WI38 (cell line): ENCODE results near the gene PTMS.

ENCODE experiments used
- H3K4me3 ChIP-seq: 2 replicates; pipeline ENCODE4 v1.5.1; 2011; ENCODE audit warnings: low read depth, mild to moderate bottlenecking, control low read depth, low read length
- CTCF ChIP-seq: IDR thresholded peaks from 2 replicates; pipeline ENCODE4 v1.5.1; 2012; ENCODE audit warnings: low read depth, mild to moderate bottlenecking, control low read depth, low read length

PTMS gene

GRCh38 chr12:6810758-6811157 lies 44.6 kb downstream of the PTMS start:
- TF ChIP-seq CTCF, result no peak
- H3K4me3 ChIP-seq, result no peak overlapping the region

GRCh38 chr12:6813363-6813762 lies 47.2 kb downstream of the PTMS start:
- no peak for TF ChIP-seq CTCF
- H3K4me3 ChIP-seq, result no peak overlapping the region

- TF ChIP-seq CTCF, result no peak
These were observed 50.4 kb downstream of the PTMS start for GRCh38 chr12:6816598-6816997.

GRCh38 chr12:6817098-6817497 lies 50.9 kb downstream of the PTMS start:
- H3K4me3 ChIP-seq, result no peak overlapping the region
- TF ChIP-seq CTCF, result no peak

More at GRCh38 chr12:6816598-6816997, 50.4 kb downstream of the PTMS start:
- H3K4me3 ChIP-seq, result no peak overlapping the region

- H3K4me3 ChIP-seq, result no peak overlapping the region
- TF ChIP-seq CTCF, result no peak
These were observed 51.5 kb downstream of the PTMS start for GRCh38 chr12:6817662-6818157.

- TF ChIP-seq CTCF, result no peak
These were observed 52.1 kb downstream of the PTMS start for GRCh38 chr12:6818222-6818621.

GRCh38 chr12:6818645-6819044 lies 52.5 kb downstream of the PTMS start:
- H3K4me3 ChIP-seq, result no peak overlapping the region
- TF ChIP-seq CTCF, result no peak

More at GRCh38 chr12:6818222-6818621, 52.1 kb downstream of the PTMS start:
- H3K4me3 ChIP-seq, result no peak overlapping the region
